Measurements from ENCODE around the gene CLDN8. TPM values are rescaled to one million over a fixed set of nuclear protein-coding genes. Genes with fewer than 3 reads are reported as not detected.

The CLDN8 gene
- polyA plus RNA-seq, 12 donors = 0.11 to 9.6 (median 2.2) TPM; not detected in 7

DNA sequence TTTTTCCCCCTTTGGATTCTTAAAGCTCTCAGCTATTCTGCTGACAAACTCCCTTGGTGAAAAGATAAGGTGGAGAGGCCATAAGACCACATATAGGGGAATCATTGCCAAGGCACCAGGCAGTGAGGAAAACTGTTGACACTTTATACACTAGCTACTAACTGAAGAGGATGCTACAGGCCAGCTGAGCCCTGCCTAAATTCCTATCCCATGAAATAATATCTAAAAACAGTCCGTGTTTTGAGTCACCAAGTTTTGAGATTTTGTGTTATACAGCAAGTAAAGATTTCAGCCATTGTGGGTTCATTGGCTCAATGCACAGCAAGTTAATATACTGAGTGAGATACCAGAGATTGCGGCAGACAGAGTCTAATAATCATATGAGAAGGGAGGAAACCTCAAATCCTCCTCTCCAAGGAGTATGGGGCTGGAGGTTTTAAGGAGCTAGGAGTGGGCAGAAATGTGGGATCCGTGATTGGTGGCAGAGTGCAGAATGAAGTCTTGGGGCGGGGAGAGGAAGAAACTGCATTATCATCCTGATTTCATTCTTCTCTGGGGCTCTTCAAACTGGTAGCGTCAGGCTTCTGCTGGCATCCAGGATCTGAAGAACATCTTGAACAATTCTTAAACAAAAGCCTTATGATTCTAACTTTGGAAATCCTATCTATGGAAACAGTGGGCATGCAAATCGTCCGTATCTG lies 9.2 kb downstream of the CLDN8 start:
- DNase-seq = no peak

DNA sequence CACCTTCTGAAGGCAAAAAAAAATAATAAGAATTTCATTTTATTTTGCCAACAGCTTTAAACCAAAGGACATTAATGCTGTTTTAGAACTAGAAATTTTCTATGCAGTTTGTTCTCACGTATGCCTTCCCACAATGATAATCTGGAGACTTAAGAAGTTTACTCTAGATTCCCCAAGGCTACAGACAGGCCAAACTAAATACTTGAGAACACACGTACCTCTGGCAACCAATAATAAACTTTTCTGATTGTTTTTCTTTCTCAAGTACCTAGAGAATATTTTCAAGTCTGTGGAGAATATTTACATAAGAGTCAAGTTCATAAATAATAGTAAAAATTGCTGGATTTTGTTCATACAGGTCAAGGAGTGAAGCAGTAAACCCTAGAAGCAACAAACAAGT lies 15.9 kb downstream of the CLDN8 start:
- DNase-seq = no peak

DNA sequence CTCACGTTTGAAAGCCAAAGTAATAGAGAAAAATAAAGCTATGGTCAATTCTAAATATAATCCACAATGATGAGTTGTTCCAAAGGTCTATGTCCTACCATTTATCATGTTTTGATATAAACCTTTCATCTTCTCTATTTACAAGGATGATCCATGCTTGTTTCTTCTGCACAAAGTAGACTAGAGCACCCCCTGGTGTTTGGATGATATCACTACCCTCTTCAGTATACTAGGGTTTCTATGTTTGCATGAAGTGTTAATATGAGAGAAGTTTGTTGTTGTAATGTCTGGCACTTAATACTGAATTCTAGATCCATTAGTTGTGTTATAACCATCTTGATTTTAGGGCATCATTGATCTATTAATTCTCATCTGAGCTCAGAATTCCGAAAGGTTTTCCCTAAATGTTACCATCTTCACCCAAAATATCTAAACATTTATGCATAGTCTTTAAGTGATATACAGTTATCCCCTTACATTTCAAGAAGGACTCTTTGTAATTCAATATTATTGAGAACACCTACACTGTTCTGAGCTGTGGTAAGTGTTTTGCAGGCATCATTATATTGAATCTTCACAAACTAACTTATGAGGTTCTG lies 21.1 kb downstream of the CLDN8 start:
- DNase-seq = no peak

DNA sequence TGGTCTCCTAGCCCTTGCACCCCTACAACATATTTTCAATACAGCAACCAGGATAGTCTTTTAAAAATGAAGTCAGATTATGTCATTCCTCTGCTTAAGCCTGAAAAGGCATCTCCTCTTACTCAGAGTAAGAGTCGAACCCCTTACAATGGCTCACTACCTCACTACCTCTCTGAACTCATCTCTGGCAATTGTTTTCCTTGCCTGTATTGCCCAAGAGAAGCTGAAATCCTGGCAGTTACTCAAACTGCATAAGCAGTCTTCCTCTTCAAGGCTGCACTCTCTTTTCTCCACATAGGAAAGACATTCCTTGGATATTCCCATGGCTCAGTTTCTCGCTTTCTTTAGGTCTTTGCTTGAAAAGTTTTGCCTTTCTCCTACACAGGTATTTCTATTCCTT lies 22.7 kb downstream of the CLDN8 start:
- no peak for DNase-seq

DNA sequence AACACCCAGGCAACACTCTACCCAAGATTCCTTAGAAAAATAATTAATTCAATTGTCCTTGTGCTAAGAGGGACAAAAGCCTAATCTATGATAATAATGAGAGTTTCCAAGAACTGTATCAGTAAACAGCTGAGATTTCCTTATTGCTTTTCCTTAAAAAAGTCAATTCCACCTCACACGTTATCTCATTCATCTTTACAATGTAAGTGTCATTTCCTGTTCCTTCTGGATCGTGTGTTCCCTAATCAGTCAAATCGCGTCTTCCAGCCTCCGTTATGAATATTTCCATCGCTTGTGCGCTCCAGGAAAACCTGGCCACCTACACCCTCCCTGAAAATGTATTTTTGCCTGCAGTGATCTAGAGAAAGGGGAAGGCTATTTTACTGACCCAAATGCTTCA lies 25.3 kb downstream of the CLDN8 start:
- DNase-seq = no peak

DNA sequence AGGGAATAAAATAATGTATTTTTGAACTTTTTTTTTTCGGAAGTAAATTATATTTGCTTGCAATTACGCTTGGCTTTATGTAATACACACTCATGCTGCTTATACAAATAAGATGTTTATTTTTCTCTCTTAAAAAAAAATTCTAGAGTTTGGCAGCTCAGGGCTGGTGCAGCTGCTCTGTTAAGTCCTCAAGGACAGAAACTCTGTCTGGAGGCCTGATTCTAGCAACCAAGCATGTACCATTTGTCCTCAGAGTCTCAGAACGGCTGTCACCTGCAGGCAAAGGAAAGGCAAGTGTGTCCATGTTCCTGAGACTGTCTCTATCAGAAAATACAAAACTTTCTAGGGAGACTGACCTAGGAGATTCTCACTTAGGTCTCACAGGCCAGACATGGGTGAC lies 26.1 kb downstream of the CLDN8 start:
- no peak for DNase-seq

DNA sequence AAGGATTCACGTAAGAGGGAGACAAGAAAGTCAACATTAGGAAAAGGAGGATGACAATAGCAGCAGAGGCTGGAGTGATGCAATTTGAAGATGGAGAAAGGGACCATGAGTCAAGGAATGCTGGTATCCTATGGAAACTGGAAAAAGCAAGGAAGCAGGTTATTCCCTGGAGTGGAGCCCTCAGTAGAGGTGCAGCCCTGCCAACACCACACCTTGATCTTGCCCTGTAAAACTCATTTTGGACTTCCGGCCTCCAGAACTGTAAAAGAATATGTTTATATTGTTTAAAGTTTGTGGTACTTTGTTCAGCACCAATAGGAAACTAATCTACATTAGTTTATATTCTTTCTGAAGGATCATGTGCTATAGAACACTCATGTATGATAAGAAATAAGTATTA lies 29.7 kb downstream of the CLDN8 start:
- no peak for DNase-seq

DNA sequence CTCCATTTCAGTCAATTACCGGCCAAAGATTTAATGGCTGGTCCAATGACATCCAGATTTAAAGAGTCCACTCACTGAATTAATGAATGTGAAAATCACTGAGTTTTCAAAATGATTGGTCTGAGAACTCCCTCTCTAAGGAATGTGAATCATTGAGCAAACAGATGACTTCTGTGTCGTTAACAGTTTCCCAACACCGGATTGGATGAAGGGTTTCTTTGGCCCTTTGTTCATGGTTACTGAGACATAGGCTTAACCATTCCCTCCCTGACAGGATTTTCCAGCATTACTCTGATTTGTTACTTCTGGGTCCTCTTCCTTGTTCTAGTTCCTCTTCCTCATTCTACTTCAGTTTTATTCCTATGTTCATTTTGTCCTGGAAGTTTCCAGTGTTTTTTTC lies 47.8 kb downstream of the CLDN8 start:
- DNase-seq = no peak

DNA sequence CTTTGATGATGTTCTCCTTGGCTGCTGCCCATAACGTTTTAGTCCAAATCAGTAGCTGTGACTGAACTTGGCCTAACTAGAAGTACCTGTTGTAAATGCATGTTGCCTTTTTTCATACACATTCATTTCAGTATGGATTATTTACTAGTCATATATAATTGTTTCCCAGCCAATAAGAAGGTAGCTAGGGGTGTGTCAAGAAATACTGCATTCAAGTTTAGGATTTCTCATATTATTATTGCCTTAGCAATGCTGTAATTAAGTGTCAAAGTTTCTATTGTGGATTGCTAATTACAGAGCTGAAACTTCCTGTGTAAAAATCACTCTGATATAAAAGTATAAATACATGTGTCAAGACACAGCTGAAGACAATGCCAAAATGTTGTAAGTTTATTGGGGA lies 49.2 kb downstream of the CLDN8 start, which contains the start of gene CLDN17:
Gene CLDN17, minus strand, starts transcription at position 101 of the 400 bp plus-strand sequence. CDS start 188 bp downstream, outside the sequence.
- DNase-seq = no peak

DNA sequence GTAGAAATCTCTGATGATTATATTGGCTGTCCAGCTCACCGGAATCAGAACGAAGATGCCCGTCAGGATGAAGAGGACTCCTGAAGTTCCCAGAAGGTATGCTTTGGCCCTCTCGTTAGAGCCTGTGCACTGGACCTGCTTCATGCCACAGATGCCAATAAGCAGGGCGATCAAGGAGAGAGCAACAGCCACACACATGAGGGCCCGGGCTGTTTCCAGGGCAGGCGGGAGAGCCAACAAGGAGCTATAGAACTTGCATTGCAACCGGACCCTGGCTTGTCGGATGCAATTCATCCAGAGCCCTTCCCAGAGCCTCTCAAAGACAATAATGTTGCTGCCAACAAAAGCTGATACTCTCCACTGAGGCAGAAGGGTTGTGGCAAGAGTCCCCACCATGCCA lies 49.7 kb downstream of the CLDN8 start:
- DNase-seq = no peak

DNA sequence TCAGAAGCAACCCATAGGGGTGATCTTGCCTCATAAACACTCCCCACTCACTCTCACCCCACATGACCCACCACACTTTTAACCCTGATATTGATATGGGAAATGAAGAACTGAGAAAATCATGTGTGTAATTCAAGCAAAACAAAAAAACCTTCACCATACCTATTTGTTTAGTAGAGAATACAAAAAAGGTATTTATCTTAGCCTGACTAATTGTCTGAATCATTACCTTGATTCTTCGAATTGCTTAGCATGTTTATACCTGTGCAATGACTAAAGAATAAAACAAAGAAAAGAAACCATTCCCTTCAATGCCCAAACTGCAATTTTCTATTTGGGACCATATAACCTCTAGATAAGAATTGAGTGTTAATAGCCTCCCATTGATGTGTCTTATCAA lies 51.1 kb downstream of the CLDN8 start:
- DNase-seq = no peak

Other genes with a start within 250 kb of the CLDN8 start
- gene CLDN17, start 49.3 kb downstream of the CLDN8 start, polyA plus RNA-seq (ENCODE audit: insufficient read length in 12 of 12) = not detected
- not detected for gene KRTAP24-1, start 66.9 kb upstream of the CLDN8 start, polyA plus RNA-seq (ENCODE audit: insufficient read length in 12 of 12)
- not detected for gene KRTAP25-1, start 73.4 kb upstream of the CLDN8 start, polyA plus RNA-seq (ENCODE audit: insufficient read length in 12 of 12)
- not detected for gene KRTAP26-1, start 104.2 kb upstream of the CLDN8 start, polyA plus RNA-seq (ENCODE audit: insufficient read length in 12 of 12)
- gene KRTAP27-1, start 121.6 kb upstream of the CLDN8 start, polyA plus RNA-seq (ENCODE audit: insufficient read length in 12 of 12) = not detected
- not detected for gene KRTAP23-1, start 132.5 kb upstream of the CLDN8 start, polyA plus RNA-seq (ENCODE audit: insufficient read length in 12 of 12)
- gene KRTAP13-2, start 156.2 kb upstream of the CLDN8 start, polyA plus RNA-seq (ENCODE audit: insufficient read length in 12 of 12) = not detected
- not detected for gene KRTAP13-1, start 179.9 kb upstream of the CLDN8 start, polyA plus RNA-seq (ENCODE audit: insufficient read length in 12 of 12)
- not detected for gene KRTAP13-3, start 209.8 kb upstream of the CLDN8 start, polyA plus RNA-seq (ENCODE audit: insufficient read length in 12 of 12)
- not detected for gene KRTAP13-4, start 214.1 kb upstream of the CLDN8 start, polyA plus RNA-seq (ENCODE audit: insufficient read length in 12 of 12)
- gene KRTAP15-1, start 224.2 kb upstream of the CLDN8 start, polyA plus RNA-seq (ENCODE audit: insufficient read length in 12 of 12) = not detected

Measured in muscle of arm (tissue), 12 donors.